Measurements from ENCODE around the gene GCM1.

Gene GCM1

DNA sequence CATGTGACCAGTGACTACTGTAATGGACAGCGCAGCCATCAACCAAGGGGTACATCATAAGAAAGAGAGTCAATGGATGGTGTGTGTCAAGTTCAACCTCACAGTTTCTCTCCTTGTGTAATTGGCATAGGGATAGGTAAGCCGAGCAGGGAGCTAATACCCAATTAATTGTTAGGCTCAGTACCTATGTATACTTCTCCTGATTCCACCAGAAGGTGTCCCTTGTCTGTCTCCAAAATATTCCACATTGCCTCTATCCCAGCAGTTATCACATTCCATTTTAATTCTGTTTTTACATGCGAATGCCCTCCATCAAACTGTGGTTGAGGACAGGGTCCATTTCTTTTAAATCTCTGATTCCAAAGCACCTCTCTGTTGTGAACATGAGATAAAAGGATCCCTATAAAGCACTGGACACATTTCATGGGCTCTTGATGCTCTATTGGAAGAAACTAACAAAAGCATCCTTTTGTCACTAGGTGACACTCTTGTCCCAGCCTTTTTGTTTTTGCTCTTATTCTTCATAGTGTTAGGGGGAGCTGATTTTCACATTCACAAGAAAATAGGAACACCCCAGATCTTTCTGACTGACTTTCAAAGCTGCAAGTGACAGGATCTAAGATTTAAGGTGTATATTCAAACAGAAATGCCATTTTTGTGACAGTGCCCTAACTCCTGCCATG is 44.5 kb downstream of the GCM1 start:
- peak in 1 of 2 experiments; percentile 40 for DNase-seq

DNA sequence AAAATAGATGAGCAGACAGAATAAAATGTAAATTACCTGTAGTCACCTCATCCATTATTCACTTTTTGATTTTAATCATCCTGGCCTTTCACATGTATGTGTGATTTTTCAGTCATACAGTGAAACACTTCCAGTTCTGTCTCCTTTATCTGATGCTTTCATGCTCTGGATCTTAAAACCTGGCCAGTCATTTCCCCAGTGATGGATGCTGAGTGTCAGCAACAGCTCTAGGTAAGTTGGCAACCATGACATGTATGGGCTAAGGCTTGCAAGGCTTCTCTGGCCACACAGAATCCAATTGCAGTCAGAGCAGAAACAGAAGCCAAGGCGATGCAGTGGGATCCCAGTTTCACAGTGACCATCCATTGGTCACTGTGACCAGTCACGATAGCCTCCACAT is 47.6 kb downstream of the GCM1 start:
- DNase-seq = no peak

DNA sequence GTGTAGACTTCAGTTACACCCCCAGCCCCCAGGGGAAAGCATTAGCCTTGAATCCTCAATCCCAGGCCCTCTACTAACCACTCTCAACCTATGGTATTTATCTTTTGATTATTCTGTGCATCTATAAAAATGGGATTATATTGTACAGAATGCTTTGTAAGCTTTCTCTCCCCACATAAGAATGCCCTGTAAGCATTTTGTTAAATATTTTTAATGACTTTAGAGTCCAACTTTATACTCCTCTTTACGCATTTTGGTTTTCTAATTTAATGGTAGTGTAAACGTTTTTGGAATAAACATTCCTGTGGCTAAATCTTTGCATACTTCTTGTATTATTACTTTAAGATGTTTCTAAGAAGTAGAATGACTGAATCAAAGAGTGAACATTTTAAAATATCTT is 48.1 kb downstream of the GCM1 start:
- no peak for DNase-seq

DNA sequence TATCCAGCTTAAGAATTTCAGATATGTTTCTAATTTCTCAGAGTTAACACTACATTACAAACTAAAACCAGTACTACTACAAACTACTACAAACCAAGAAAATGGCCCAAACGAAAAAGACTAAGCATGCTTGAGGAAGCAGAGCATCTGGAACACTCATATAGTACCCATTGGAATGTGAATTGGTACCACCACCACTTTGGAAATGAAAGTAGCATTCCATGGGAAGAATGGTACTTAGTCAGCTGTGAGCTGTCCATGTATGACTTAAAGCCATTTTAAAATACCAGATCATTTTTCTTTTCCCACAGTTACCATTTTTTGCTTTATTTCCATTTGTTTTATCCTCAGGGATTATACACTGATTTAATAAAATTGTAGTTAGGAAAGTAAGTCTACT is 52.9 kb downstream of the GCM1 start:
- DNase-seq = no peak

DNA sequence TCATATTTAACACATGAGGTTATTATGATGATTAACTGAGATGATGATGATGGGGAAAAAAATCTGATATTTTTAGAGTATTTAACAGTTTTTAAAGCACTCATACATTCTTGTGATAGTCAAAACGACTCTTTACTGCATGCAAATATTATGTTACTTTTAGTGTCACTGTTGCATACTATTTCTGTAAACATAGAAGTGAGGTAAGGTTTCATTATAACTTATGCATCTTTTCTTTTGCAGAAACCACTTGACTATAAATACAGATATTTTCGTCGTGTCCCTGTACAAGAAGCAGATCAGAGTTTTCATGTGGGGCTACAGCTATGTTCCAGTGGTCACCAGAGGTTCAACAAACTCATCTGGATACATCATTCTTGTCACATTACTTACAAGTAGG is 53.4 kb downstream of the GCM1 start:
- no peak for DNase-seq

DNA sequence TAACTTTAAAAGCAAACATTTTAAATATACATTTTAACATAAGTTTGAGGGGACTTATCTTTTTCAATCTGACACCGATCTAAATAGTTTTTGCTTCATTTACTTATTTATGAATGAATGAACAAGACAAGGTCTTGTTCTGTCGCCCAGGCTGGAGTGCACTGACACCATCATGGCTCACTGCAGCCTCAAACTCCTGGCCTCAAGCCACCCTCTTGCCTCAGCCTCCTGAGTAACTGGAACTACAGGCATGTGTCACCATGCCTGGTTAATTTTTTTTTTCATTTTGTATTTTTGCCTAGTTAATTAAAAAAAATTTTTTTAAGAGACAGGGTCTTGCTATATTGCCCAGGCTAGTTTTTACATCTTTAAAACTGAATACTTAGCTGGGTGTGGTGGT is 58.1 kb downstream of the GCM1 start:
- DNase-seq = no peak

DNA sequence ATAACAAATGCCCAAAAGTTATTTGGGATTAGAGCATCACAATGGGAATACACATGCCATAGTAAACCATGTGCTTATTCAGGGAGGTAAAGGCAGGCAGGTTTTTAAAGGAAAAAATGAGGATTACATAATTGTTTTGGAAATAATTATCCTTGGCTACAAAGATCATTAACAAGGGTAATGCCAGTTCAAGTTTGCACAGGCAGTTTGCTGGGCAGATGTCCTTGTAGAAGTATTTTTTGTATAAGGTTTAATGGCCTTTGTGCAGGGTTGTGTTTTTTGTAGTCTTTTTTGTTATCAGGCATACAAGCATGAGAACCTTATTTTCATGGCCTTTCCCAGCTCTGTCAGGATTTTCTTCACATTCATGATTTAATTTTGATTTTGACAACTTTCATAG is 58.7 kb downstream of the GCM1 start:
- DNase-seq = no peak

DNA sequence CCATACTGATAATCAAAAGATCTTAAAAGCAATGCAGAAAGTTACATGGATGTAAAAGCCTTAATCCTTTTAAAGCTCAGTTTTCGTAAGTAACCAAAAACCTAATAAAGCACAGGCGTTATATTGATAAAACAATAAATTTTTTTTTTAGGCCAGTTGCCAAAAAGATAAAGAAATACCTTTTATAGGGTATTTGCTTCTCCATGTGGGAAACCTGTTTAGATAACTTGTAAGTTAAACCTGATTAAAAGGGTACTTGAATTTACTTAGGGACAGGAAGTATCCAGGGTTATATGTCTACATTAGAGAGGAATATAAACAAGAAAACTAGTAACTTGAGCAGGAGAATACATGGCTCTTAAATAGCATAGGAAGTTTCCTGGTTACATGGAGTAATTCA is 62.3 kb downstream of the GCM1 start:
- no peak for DNase-seq

DNA sequence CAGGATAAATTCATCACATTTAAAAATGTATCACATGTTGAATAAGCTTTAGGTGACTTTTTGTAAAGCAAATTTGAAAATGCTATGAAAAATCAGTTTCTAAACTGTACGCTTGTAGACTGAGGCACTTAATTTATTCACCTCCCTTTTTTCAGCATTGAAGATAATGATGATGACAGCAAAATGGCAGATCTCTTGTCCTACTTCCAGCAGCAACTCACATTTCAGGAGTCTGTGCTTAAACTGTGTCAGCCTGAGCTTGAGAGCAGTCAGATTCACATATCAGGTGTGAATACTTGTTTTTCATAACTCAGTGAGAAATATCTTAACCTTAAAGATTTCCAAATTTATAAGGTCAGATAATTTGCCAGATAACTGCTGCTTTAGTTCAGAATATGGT is 67.8 kb downstream of the GCM1 start:
- no peak for DNase-seq

Measured in NCI-H2081 (cell line).